ENCODE measurements around the gene FHL2.
A peak's percentile ranks its signal among the peaks of the same experiment; 100 is the strongest.

FHL2 gene

GRCh38 chr2:105371156-105371555, 27.7 kb downstream of the FHL2 start:
- no peak overlapping the region for H3K4me3 ChIP-seq (replicated peaks; ENCODE audit: low read depth, low read length)
- TF ChIP-seq, protein P1, sequence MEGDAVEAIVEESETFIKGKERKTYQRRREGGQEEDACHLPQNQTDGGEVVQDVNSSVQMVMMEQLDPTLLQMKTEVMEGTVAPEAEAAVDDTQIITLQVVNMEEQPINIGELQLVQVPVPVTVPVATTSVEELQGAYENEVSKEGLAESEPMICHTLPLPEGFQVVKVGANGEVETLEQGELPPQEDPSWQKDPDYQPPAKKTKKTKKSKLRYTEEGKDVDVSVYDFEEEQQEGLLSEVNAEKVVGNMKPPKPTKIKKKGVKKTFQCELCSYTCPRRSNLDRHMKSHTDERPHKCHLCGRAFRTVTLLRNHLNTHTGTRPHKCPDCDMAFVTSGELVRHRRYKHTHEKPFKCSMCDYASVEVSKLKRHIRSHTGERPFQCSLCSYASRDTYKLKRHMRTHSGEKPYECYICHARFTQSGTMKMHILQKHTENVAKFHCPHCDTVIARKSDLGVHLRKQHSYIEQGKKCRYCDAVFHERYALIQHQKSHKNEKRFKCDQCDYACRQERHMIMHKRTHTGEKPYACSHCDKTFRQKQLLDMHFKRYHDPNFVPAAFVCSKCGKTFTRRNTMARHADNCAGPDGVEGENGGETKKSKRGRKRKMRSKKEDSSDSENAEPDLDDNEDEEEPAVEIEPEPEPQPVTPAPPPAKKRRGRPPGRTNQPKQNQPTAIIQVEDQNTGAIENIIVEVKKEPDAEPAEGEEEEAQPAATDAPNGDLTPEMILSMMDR (IDR thresholded peaks at IDR 0.05; ENCODE audit: low read depth, low read length, missing control alignments): no peak
- no peak for DNase-seq (ENCODE audit: extremely low read depth, low read depth)

- TF ChIP-seq, protein P1 (IDR thresholded peaks at IDR 0.05; ENCODE audit: low read depth, low read length, missing control alignments): peak; percentile 91
- H3K4me3 ChIP-seq (replicated peaks; ENCODE audit: low read depth, low read length): no peak overlapping the region
- DNase-seq (ENCODE audit: extremely low read depth, low read depth): peak; percentile 68
Observed at GRCh38 chr2:105369777-105370690, 28.8 kb downstream of the FHL2 start.

DNA sequence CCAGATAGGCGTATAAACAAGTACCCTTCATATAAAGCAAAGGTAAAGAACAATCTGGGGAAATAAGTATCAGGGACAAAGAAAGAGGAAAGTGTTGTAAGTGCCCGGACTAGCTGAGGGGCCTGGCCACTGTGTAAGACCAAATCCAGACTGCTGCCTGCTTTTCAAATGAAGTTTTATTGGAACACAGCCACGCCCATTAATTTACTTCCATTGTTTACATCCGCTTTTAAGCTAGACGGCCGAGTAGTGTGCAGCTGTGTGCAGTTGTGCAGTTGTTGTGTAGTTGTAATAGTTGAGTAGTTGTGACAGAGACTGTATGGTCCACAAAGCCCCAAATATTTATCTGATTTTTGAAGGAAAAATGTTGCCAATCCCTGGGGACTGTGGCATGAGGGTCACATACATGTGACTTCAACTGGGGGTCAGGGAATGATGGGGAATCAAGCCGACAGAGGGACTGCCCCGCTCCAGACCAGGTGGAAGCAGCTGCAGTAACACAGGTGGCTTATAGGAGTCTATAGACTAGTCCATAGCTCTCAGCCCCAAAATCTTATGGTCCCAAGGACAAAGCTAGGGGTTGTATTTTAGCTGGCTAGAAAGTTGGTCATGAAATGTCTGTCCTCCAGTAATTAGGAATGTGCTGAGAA, 30.0 kb downstream of the FHL2 start:
- H3K4me3 ChIP-seq (replicated peaks; ENCODE audit: low read depth, low read length): no peak overlapping the region
- no peak for DNase-seq (ENCODE audit: extremely low read depth, low read depth)
- TF ChIP-seq, protein P1 (IDR thresholded peaks at IDR 0.05; ENCODE audit: low read depth, low read length, missing control alignments): no peak

DNA sequence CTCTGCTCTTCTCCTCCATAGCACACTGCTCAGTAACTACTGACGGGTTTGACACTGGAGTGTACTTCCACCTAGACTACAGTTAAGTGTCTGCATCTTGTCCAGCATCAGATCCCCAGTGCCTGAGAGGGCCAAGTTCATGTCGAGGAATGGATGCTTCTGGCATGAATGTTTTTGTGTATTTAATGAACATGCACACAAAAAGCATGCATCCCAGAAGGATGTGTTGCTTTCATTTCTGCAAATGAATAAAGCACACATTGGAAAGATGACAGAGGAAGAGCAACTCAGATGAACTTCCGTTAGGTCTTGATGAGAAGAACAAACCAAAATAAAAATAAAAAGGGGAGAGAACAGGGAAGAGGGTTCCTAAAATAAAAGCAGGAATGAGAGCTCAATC, 33.6 kb downstream of the FHL2 start:
- TF ChIP-seq, protein P1 (IDR thresholded peaks at IDR 0.05; ENCODE audit: low read depth, low read length, missing control alignments): no peak
- no peak for DNase-seq (ENCODE audit: extremely low read depth, low read depth)
- H3K4me3 ChIP-seq (replicated peaks; ENCODE audit: low read depth, low read length): no peak overlapping the region

- TF ChIP-seq, protein P1 (IDR thresholded peaks at IDR 0.05; ENCODE audit: low read depth, low read length, missing control alignments): no peak
- no peak overlapping the region for H3K4me3 ChIP-seq (replicated peaks; ENCODE audit: low read depth, low read length)
- DNase-seq (ENCODE audit: extremely low read depth, low read depth): no peak
Observed at GRCh38 chr2:105364436-105365139, 34.3 kb downstream of the FHL2 start.

DNA sequence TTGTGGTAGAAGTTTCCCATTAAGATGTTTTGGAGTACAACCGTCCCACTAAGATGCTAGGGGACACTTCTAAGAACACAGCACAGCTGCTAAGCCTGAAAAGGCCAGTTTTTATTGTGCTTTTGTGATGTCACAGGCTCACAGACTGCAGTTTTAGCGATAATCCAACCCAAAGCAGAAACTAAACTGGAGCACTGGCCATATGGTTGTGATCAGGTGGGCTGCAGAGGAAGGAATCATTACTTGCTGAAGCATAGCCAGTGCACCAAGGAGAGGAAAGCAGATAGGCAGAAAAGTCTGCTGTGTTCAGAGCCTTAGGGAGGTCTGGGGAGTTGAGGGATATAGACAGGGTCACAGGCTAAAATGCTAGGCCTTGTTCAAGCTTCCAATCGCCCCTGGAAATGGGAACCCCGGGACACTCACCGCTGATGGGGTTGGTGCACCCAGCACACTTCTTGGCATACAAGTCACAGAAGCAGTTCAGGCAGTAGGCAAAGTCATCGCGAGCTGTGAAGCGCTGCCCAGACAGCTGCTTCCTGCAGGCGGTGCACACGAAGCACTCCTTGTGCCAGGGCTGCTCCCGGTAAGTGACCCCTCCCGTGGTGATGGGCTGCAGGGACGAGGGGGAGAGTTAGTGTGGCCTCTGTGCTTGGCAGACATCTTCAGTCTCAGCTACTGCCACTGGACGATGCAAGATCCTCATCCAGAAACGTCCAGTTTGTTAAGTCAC, 35.8 kb downstream of the FHL2 start:
- no peak overlapping the region for H3K4me3 ChIP-seq (replicated peaks; ENCODE audit: low read depth, low read length)
- no peak for DNase-seq (ENCODE audit: extremely low read depth, low read depth)
- TF ChIP-seq, protein P1 (IDR thresholded peaks at IDR 0.05; ENCODE audit: low read depth, low read length, missing control alignments): no peak
